ENCODE data around the gene EBF3.

EBF3 gene

GRCh38 chr10:129892548-129893052 is 71.5 kb downstream of the EBF3 start:
- no peak for DNase-seq (ENCODE audit: low read depth in 2 of 2)

GRCh38 chr10:129891806-129892205 is 72.3 kb downstream of the EBF3 start:
- no peak for DNase-seq (ENCODE audit: low read depth in 2 of 2)

GRCh38 chr10:129890170-129890569 is 73.9 kb downstream of the EBF3 start:
- no peak for DNase-seq (ENCODE audit: low read depth in 2 of 2)

GRCh38 chr10:129888784-129889616 is 75.1 kb downstream of the EBF3 start:
- no peak for DNase-seq (ENCODE audit: low read depth in 2 of 2)

- DNase-seq (ENCODE audit: low read depth in 2 of 2): no peak
Observed at GRCh38 chr10:129887986-129888783, 75.9 kb downstream of the EBF3 start.

- no peak for DNase-seq (ENCODE audit: low read depth in 2 of 2)
Observed at GRCh38 chr10:129887381-129887905, 76.6 kb downstream of the EBF3 start.

GRCh38 chr10:129886263-129886662 is 77.8 kb downstream of the EBF3 start:
- no peak for DNase-seq (ENCODE audit: low read depth in 2 of 2)

- no peak for DNase-seq (ENCODE audit: low read depth in 2 of 2)
Observed at GRCh38 chr10:129885526-129885925, 78.5 kb downstream of the EBF3 start.

GRCh38 chr10:129884398-129885078 is 79.5 kb downstream of the EBF3 start:
- no peak for DNase-seq (ENCODE audit: low read depth in 2 of 2)

- DNase-seq (ENCODE audit: low read depth in 2 of 2): no peak
Observed at GRCh38 chr10:129883626-129884397, 80.3 kb downstream of the EBF3 start.

- DNase-seq (ENCODE audit: low read depth in 2 of 2): no peak
Observed at GRCh38 chr10:129883029-129883428, 81.0 kb downstream of the EBF3 start.

GRCh38 chr10:129882291-129883010 is 81.6 kb downstream of the EBF3 start:
- DNase-seq (ENCODE audit: low read depth in 2 of 2): no peak

GRCh38 chr10:129881641-129882040 is 82.4 kb downstream of the EBF3 start:
- no peak for DNase-seq (ENCODE audit: low read depth in 2 of 2)

- no peak for DNase-seq (ENCODE audit: low read depth in 2 of 2)
Observed at GRCh38 chr10:129880191-129880870, 83.7 kb downstream of the EBF3 start.

GRCh38 chr10:129879655-129880054 is 84.4 kb downstream of the EBF3 start:
- no peak for DNase-seq (ENCODE audit: low read depth in 2 of 2)

- DNase-seq (ENCODE audit: low read depth in 2 of 2): no peak
Observed at GRCh38 chr10:129878835-129879234, 85.2 kb downstream of the EBF3 start.

- DNase-seq (ENCODE audit: low read depth in 2 of 2): no peak
Observed at GRCh38 chr10:129877773-129878371, 86.2 kb downstream of the EBF3 start.

- DNase-seq (ENCODE audit: low read depth in 2 of 2): no peak
Observed at GRCh38 chr10:129876838-129877237, 87.2 kb downstream of the EBF3 start.

GRCh38 chr10:129875993-129876726 is 87.9 kb downstream of the EBF3 start:
- DNase-seq (ENCODE audit: low read depth in 2 of 2): no peak

All from fibroblast of skin of left biceps (primary cell).